BJ (cell line): ENCODE results near the gene ANKRD44. TPM values are rescaled to one million over a fixed set of nuclear protein-coding genes. Genes with fewer than 3 reads are reported as not detected.

Source experiments
- CTCF ChIA-PET: fragments of 350-600 bp; formaldehyde crosslinking; extraction: SDS; loops from one replicate; lab custom pipeline; 2021; ENCODE audit warnings: antibody characterized with exemption, inconsistent platforms; lab: Yijun Ruan, JAX
- POLR2A ChIA-PET: fragments of 300-600 bp; sonication (Branson Sonifier 250); formaldehyde crosslinking; extraction: SDS; loops from one replicate; lab custom pipeline; 2021; ENCODE audit warnings: antibody characterized with exemption; lab: Charles Lee
- DNase-seq: peaks from one replicate; pipeline ENCODE4 v3.0.0-alpha.2; 2011; ENCODE audit warnings: low read depth
- H3K27me3 ChIP-seq: 2 replicates; pipeline ENCODE4 v1.6.0; 2011; ENCODE audit warnings: low read length; ENCODE audit not compliant: control insufficient read depth, insufficient read depth
- H3K36me3 ChIP-seq: 2 replicates; pipeline ENCODE4 v1.5.1; 2011; ENCODE audit warnings: low read length; ENCODE audit not compliant: control insufficient read depth, insufficient read depth
- H3K4me3 ChIP-seq: 2 replicates; pipeline ENCODE4 v1.5.1; 2011; ENCODE audit warnings: low read depth, mild to moderate bottlenecking, control low read depth, low read length
- CTCF ChIP-seq: IDR thresholded peaks from 2 replicates; pipeline ENCODE4 v1.5.1; 2011; ENCODE audit warnings: low read depth, mild to moderate bottlenecking, control low read depth, inconsistent platforms, low read length, moderate library complexity; ENCODE audit not compliant: insufficient read depth
- polyA plus RNA-seq: library from polyadenylated mRNA; depleted of rRNA; stranded (reverse); fragments of >200 nt; gene quantifications from 2 replicates; pipeline ENCODE4 v1.2.3, GENCODE V29; 2011

Gene ANKRD44
- polyA plus RNA-seq, 1 experiment = 12.4 TPM

- ChIA-PET POLR2A (interaction anchor here (0.6 kb wide), 1 partner anchor 14 kb away, joined by 3 read pairs; no protein-coding TSS in a partner anchor), CTCF (no interaction called here)
- no peaks in the 10 kb centered on the region for H3K27me3 ChIP-seq
- H3K36me3 ChIP-seq = no peaks in the 10 kb centered on the region
- no peak for TF ChIP-seq CTCF
- DNase-seq = no peak
- no peak overlapping the region for H3K4me3 ChIP-seq
These were observed 236.7 kb downstream of the ANKRD44 start for GRCh38 chr2:197073701-197074433.

- Histone ChIP-seq H3K36me3 (no peaks in the 10 kb centered on the region), H3K27me3 (no peaks in the 10 kb centered on the region), H3K4me3 (no peak overlapping the region)
- TF ChIP-seq CTCF = no peak
- DNase-seq = no peak
- ChIA-PET CTCF (no interaction called here), POLR2A (no interaction called here)
These were observed 237.3 kb downstream of the ANKRD44 start for GRCh38 chr2:197073270-197073669.

- CTCF ChIA-PET = no interaction called here
- POLR2A ChIA-PET = no interaction called here
- H3K4me3 ChIP-seq = no peak overlapping the region
- no peak for TF ChIP-seq CTCF
- H3K27me3 ChIP-seq = no peaks in the 10 kb centered on the region
- H3K36me3 ChIP-seq = no peaks in the 10 kb centered on the region
- no peak for DNase-seq
These were observed 238.0 kb downstream of the ANKRD44 start for GRCh38 chr2:197072533-197072932.

DNA sequence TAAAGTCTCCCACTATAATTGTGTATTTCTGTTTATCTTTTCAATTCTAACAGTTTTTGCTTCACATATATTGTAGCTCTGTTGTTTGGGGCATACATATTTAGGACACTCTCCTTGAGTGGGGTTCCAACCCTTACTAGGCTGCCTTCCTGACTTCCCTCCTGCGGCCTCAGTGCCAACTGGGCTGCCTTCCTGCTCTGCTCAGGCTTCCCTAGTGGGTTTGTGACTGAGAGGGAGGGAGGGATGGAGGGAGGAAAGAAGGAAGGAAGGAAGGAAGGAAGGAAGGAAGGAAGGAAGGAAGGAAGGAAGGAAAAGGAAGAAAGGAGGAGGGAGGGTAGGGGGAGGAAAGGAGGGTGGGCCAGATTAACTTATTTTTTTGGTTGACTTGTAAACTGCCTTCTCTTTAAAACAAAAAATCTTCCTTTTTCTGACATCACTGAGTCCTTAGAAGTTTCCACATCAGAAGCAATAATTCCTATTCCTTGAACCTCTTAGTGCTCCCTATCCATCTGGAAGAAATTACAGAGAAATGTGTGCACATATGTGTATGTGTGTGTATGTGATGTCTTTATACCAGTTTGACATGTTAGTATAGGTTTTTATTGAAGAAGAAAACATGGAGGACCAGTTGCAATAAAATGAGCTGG is 238.7 kb downstream of the ANKRD44 start:
- DNase-seq = no peak
- TF ChIP-seq CTCF = no peak
- Histone ChIP-seq H3K36me3 (no peaks in the 10 kb centered on the region), H3K27me3 (no peaks in the 10 kb centered on the region), H3K4me3 (no peak overlapping the region)
- ChIA-PET POLR2A (no interaction called here), CTCF (no interaction called here)

- ChIA-PET CTCF (no interaction called here), POLR2A (no interaction called here)
- no peak overlapping the region for H3K4me3 ChIP-seq
- TF ChIP-seq CTCF = no peak
- no peak for DNase-seq
- no peaks in the 10 kb centered on the region for H3K27me3 ChIP-seq
- no peaks in the 10 kb centered on the region for H3K36me3 ChIP-seq
These were observed 239.4 kb downstream of the ANKRD44 start for GRCh38 chr2:197071213-197071612.
